Ishikawa (cell line): ENCODE results near the gene CARMIL3.

Experiments used
- EP300 ChIP-seq: IDR thresholded peaks from 2 replicates; pipeline ENCODE4 v1.6.1; 2012; ENCODE audit warnings: borderline replicate concordance
- FOXM1 ChIP-seq: IDR thresholded peaks from 2 replicates; pipeline ENCODE4 v1.6.1; 2012; ENCODE audit warnings: low read depth, borderline replicate concordance
- TF ChIP-seq, protein P1 (sequence below): IDR thresholded peaks from 2 replicates; pipeline ENCODE4 v1.6.1; 2012

DNA sequence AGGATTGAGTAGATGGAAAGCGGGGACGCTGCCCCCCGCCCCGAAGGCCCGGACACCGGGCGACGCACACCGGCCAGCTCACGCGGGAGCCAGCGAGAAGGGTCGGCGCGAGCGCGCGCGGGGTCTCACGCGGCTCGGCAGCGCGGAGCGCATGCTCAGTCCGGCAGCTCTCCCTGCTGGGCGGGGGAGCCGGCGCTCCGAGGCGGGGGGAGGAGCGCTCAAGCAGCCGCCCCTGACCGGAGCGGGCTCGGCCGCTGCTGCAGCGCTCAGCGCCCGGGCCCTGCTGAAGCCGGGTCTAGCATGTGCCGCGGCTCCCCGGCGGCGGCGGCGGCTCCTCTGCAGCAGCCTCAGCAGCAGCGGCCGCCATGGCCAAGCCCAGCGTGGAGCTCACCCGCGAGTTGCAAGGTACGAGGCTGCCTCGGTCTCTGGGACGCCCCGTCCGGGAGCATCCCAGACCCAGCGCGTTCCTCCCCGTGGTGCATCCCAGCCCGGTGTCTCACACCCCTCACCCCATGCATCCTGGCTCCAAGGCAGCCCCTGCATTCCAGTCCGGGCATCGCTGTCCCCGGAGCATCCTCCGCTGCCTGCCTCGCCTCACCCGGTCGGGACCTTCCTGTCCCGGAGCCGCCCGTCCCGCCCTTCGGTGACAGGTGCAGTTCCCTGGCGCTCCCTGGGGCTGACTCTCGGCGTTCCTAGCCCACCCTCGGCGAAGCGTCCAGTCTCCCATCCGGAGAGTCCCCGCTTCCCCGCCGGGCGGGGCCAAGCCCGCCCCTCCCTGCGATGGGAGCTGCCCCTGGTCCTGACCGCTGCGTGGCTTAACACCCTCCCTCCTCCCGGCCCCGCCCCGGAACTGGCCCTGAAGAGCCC, at the start of gene CARMIL3:
- no peak for TF ChIP-seq FOXM1
- TF ChIP-seq, protein P1, sequence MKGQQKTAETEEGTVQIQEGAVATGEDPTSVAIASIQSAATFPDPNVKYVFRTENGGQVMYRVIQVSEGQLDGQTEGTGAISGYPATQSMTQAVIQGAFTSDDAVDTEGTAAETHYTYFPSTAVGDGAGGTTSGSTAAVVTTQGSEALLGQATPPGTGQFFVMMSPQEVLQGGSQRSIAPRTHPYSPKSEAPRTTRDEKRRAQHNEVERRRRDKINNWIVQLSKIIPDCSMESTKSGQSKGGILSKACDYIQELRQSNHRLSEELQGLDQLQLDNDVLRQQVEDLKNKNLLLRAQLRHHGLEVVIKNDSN: no peak
- no peak for TF ChIP-seq EP300
